GM18520 (cell line): ENCODE results near the gene ACAP1.
A peak's percentile ranks its signal among the peaks of the same experiment; 100 is the strongest.
"Not testable (repeated sequence)": the region's sequence is repeated elsewhere in the genome, so short reads cannot be mapped to it uniquely, and the experiment has no call there.

ENCODE experiments used
- ATAC-seq: cut with Tn5 transposase; IDR thresholded peaks from one replicate; pipeline ENCODE4 v1.9.1; 2021; ENCODE audit not compliant: unreplicated experiment

Gene ACAP1

GRCh38 chr17:7328840-7329373 is 7.4 kb upstream of the ACAP1 start, which contains the start of gene NEURL4:
NEURL4 (minus strand) TSS chr17:7329335; CDS start chr17:7329312, 23 bp downstream.
- no peak for ATAC-seq

- peak; percentile 52 for ATAC-seq
Measured at GRCh38 chr17:7329374-7329996, 6.8 kb upstream of the ACAP1 start.

GRCh38 chr17:7329997-7330637 is 6.2 kb upstream of the ACAP1 start:
- peak; percentile 19 for ATAC-seq

- no peak for ATAC-seq
Measured at GRCh38 chr17:7330638-7331015, 5.7 kb upstream of the ACAP1 start.

- ATAC-seq: no peak
Measured at GRCh38 chr17:7332111-7332510, 4.2 kb upstream of the ACAP1 start.

- not testable (repeated sequence) for ATAC-seq
Measured at GRCh38 chr17:7332600-7333069, 3.7 kb upstream of the ACAP1 start.

GRCh38 chr17:7334938-7335538 is 1.3 kb upstream of the ACAP1 start:
- no peak for ATAC-seq

GRCh38 chr17:7335765-7336164 is 564 bp upstream of the ACAP1 start:
- ATAC-seq: not testable (repeated sequence)

- not testable (repeated sequence) for ATAC-seq
Measured at GRCh38 chr17:7337600-7337999, 1.3 kb downstream of the ACAP1 start.

- no peak for ATAC-seq
Measured at GRCh38 chr17:7340179-7340578, 3.9 kb downstream of the ACAP1 start.

GRCh38 chr17:7341842-7342241 is 5.5 kb downstream of the ACAP1 start:
- no peak for ATAC-seq

GRCh38 chr17:7343250-7343649 is 6.9 kb downstream of the ACAP1 start:
- ATAC-seq: no peak

- no peak for ATAC-seq
Measured at GRCh38 chr17:7346761-7347614, 10.7 kb downstream of the ACAP1 start.

GRCh38 chr17:7347630-7348477 is 11.5 kb downstream of the ACAP1 start:
- ATAC-seq: no peak

GRCh38 chr17:7348478-7349242 is 12.3 kb downstream of the ACAP1 start:
- no peak for ATAC-seq

GRCh38 chr17:7351665-7352502 is 15.6 kb downstream of the ACAP1 start, which contains the start of gene KCTD11:
KCTD11 (plus strand) TSS chr17:7352162.
- ATAC-seq: peak; percentile 45

GRCh38 chr17:7352503-7352889 is 16.2 kb downstream of the ACAP1 start:
- no peak for ATAC-seq

GRCh38 chr17:7352910-7353635 is 16.7 kb downstream of the ACAP1 start:
- no peak for ATAC-seq
